Activated T-cell treated with anti-CD3 and anti-CD28 coated beads for 48 hours (primary cell): Measurements from ENCODE around the gene DUOX2.
"Not testable (repeated sequence)": the region's sequence is repeated elsewhere in the genome, so short reads cannot be mapped to it uniquely, and the experiment has no call there.

ENCODE experiments used
- DNase-seq: peaks from one replicate; pipeline ENCODE4 v3.0.0-alpha.2; 2020; ENCODE audit warnings: low read depth

DUOX2 gene

GRCh38 chr15:45073602-45074001 lies 40.4 kb downstream of the DUOX2 start:
- not testable (repeated sequence) for DNase-seq

GRCh38 chr15:45069942-45070360 lies 44.0 kb downstream of the DUOX2 start:
- DNase-seq = not testable (repeated sequence)

DNA sequence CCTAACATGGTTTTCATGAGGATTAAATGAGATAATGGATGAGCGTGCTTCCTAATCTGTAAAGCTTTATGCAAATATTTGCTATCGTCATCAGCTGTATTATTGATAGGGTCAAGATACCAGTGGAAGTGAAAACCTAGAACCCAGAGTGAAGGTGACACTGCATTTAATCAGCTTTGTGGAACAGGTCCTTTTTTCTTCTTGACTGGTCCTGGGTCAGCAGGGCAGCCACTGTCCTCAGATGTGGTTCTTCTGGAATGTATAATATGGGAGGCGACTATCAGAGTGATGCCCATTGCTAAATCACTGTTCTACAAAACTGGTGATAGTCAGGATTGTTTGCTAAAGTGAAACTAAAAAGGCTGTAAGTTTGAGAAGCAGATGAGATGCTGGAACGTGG lies 49.6 kb downstream of the DUOX2 start:
- no peak for DNase-seq

DNA sequence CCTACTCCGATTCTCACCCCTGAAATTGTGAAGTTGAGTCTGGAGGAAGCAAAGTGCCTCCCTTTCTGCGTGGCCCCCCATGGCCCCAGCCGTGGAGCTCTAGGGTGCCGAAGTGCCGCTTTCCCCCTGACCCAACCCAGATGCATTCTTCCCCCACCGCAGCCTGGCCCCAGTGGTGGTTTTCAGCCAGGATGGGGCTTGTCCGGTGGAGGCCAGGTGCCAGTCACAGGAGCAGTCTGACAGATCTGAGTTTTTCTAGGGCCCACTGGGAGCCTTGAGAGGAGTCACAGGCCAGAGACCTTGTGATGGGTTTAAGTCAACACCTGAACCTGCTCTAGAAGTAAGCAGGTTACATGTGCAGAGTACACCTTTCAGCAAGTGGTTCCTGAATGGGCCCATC lies 51.7 kb downstream of the DUOX2 start:
- DNase-seq = not testable (repeated sequence)

GRCh38 chr15:45058690-45059675 lies 55.0 kb downstream of the DUOX2 start:
- DNase-seq = not testable (repeated sequence)

GRCh38 chr15:45052676-45053075 lies 61.3 kb downstream of the DUOX2 start:
- DNase-seq = not testable (repeated sequence)

GRCh38 chr15:45050587-45050986 lies 63.4 kb downstream of the DUOX2 start:
- DNase-seq = no peak

DNA sequence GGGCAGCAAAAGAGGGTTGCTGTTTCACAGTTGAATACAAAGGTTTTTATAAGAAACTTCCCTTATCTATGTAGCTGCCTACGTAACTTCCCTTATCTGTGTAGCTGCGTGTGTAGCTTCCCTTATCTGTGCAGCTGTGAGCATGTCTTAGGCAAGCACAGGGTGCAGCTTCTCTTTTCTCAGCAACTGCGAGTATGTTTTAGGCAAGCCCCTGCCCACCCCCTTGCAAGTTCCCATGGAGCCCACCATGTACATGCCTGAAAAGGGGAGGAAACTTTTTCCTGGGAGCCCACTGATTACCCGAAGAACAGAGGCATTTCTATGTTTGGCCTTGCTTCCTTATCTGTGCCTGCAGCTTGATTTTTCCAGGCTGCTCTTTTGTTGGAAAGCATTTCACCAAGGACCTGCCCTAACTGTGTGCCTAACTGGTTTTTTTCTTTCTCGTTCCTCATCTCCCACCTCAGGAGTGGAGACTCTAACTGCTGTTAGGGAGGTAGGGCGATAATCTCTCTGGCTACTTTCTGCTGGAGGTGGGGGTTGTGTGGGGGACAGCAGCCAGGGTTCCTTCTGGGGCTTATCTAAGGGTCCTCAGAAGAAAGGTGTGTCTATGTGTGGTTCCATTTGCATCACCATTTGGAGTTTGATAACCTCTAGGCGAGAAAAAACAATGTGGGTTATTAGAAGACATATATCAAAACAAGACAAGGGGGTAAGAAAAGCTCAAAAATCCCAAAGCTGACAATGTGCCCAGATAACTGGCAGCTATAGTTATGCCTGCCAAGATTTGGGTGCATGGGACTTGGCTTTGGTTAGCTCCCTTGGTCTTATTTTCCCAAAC lies 65.0 kb downstream of the DUOX2 start:
- DNase-seq = no peak

DNA sequence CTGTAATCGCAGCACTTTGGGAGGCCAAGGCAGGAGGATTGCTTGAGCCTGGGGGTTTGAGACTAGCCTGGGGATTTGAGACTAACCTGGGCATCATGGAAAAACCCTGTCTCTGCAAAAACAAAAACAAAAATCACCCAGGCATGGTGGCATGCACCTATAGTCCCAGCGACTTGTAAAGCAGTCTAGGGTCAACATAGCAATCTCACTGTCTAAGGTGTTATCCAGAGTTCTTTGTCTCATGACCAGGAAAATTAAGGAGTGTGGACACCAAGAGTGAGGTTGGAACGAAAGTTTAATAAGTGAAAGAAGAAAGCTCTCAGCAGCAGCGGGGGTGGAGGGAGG lies 65.6 kb downstream of the DUOX2 start:
- not testable (repeated sequence) for DNase-seq

- not testable (repeated sequence) for DNase-seq
Observed at GRCh38 chr15:45044270-45044669, 69.7 kb downstream of the DUOX2 start.

GRCh38 chr15:45042859-45043258 lies 71.1 kb downstream of the DUOX2 start:
- DNase-seq = not testable (repeated sequence)
